BJ (cell line): ENCODE results near the gene SINHCAF. TPM values are rescaled to one million over a fixed set of nuclear protein-coding genes. Genes with fewer than 3 reads are reported as not detected.

Experiments used
- CTCF ChIA-PET: fragments of 350-600 bp; formaldehyde crosslinking; extraction: SDS; loops from one replicate; lab custom pipeline; 2021; ENCODE audit warnings: antibody characterized with exemption, inconsistent platforms; lab: Yijun Ruan, JAX
- POLR2A ChIA-PET: fragments of 300-600 bp; sonication (Branson Sonifier 250); formaldehyde crosslinking; extraction: SDS; loops from one replicate; lab custom pipeline; 2021; ENCODE audit warnings: antibody characterized with exemption; lab: Charles Lee
- DNase-seq: peaks from one replicate; pipeline ENCODE4 v3.0.0-alpha.2; 2011; ENCODE audit warnings: low read depth
- H3K27me3 ChIP-seq: 2 replicates; pipeline ENCODE4 v1.6.0; 2011; ENCODE audit warnings: low read length; ENCODE audit not compliant: control insufficient read depth, insufficient read depth
- H3K36me3 ChIP-seq: 2 replicates; pipeline ENCODE4 v1.5.1; 2011; ENCODE audit warnings: low read length; ENCODE audit not compliant: control insufficient read depth, insufficient read depth
- H3K4me3 ChIP-seq: 2 replicates; pipeline ENCODE4 v1.5.1; 2011; ENCODE audit warnings: low read depth, mild to moderate bottlenecking, control low read depth, low read length
- CTCF ChIP-seq: IDR thresholded peaks from 2 replicates; pipeline ENCODE4 v1.5.1; 2011; ENCODE audit warnings: low read depth, mild to moderate bottlenecking, control low read depth, inconsistent platforms, low read length, moderate library complexity; ENCODE audit not compliant: insufficient read depth
- polyA plus RNA-seq: library from polyadenylated mRNA; depleted of rRNA; stranded (reverse); fragments of >200 nt; gene quantifications from 2 replicates; pipeline ENCODE4 v1.2.3, GENCODE V29; 2011

SINHCAF gene
- polyA plus RNA-seq, 1 experiment, result 6.6 TPM

GRCh38 chr12:31234955-31235867 is 90.7 kb downstream of the SINHCAF start:
- ChIA-PET CTCF (interaction anchor here (0.6 to 2.1 kb wide), 14 partner anchors 8 to 388 kb away, joined by 3 to 8 read pairs (median 4); no protein-coding TSS in a partner anchor), POLR2A (no interaction called here)
- H3K36me3 ChIP-seq, result no peaks in the 10 kb centered on the region
- peaks cover 14% of the 10 kb centered on the region for H3K27me3 ChIP-seq
- H3K4me3 ChIP-seq, result no peak overlapping the region
- DNase-seq, result no peak
- TF ChIP-seq CTCF, result peak; percentile 72

- ChIA-PET POLR2A (no interaction called here), CTCF (interaction anchor here (0.9 to 2.1 kb wide), 7 partner anchors 10 to 387 kb away, joined by 3 to 8 read pairs (median 6); no protein-coding TSS in a partner anchor)
- TF ChIP-seq CTCF, result no peak
These were observed 91.7 kb downstream of the SINHCAF start for GRCh38 chr12:31234053-31234840.

GRCh38 chr12:31233061-31233730 is 92.8 kb downstream of the SINHCAF start:
- CTCF ChIA-PET, result interaction anchor here (1.4 to 1.9 kb wide), 2 partner anchors 18 to 39 kb away, joined by 5 to 6 read pairs; no protein-coding TSS in a partner anchor
- DNase-seq, result no peak
- H3K36me3 ChIP-seq, result no peaks in the 10 kb centered on the region
- no peak for TF ChIP-seq CTCF
- H3K4me3 ChIP-seq, result no peak overlapping the region
- peaks cover 14% of the 10 kb centered on the region for H3K27me3 ChIP-seq
- POLR2A ChIA-PET, result no interaction called here

More at GRCh38 chr12:31234053-31234840, 91.7 kb downstream of the SINHCAF start:
- H3K27me3 ChIP-seq, result peaks cover 14% of the 10 kb centered on the region
- DNase-seq, result no peak
- no peaks in the 10 kb centered on the region for H3K36me3 ChIP-seq
- H3K4me3 ChIP-seq, result no peak overlapping the region

GRCh38 chr12:31232361-31232965 is 93.5 kb downstream of the SINHCAF start:
- DNase-seq, result no peak
- Histone ChIP-seq H3K36me3 (no peaks in the 10 kb centered on the region), H3K27me3 (peaks cover 14% of the 10 kb centered on the region), H3K4me3 (no peak overlapping the region)
- TF ChIP-seq CTCF, result no peak
- ChIA-PET POLR2A (no interaction called here), CTCF (interaction anchor here (1.4 kb wide), 1 partner anchor 39 kb away, joined by 5 read pairs; no protein-coding TSS in a partner anchor)
